B cell (primary cell): ENCODE measurements around the gene MPPE1. TPM values are rescaled to one million over a fixed set of nuclear protein-coding genes. Genes with fewer than 3 reads are reported as not detected.
A peak's percentile ranks its signal among the peaks of the same experiment; 100 is the strongest.

ENCODE experiments used
- ATAC-seq: fragments of 200-7000 bp; cut with Tn5 transposase; one replicate; pipeline ENCODE4 v1.10.0; 2021; ENCODE audit warnings: low read depth, mild to moderate bottlenecking, moderate number of reproducible peaks, moderate library complexity
- CTCF ChIA-PET: fragments of 350-600 bp; sonication (Branson Sonifier 250); formaldehyde crosslinking; loops from one replicate; lab custom pipeline; 2021; ENCODE audit warnings: antibody characterized with exemption, inconsistent platforms; lab: Charles Lee
- POLR2A ChIA-PET: fragments of 350-600 bp; sonication (Branson Sonifier 250); formaldehyde crosslinking; loops from one replicate; lab custom pipeline; 2021; ENCODE audit warnings: antibody characterized with exemption; lab: Charles Lee
- DNase-seq: peaks from one replicate; pipeline ENCODE4 v3.0.0; 2013
- H2AFZ ChIP-seq: 2 replicates; pipeline ENCODE4 v1.6.1; 2012; ENCODE audit warnings: mild to moderate bottlenecking, low read depth, low read length; ENCODE audit not compliant: insufficient read depth, poor library complexity, severe bottlenecking
- H3K27ac ChIP-seq, 2 donors: 1 replicate in 1 of 2; 2 replicates in 1 of 2; pipeline ENCODE4 v1.5.1; 2012 to 2013; ENCODE audit warnings: low read length in 2 of 2, mild to moderate bottlenecking in 2 of 2, moderate library complexity in 1 of 2
- H3K27me3 ChIP-seq, 4 experiments: fragments of 200-600 bp in 1 of 4; sonication (generic) in 1 of 4; replicated peaks in 1 of 4; 1 replicate in 2 of 4; 2 replicates in 2 of 4; pipeline versions ENCODE4 v1.6.1 to v1.7.0; 2013 to 2016; ENCODE audit warnings: low read length in 3 of 4, mild to moderate bottlenecking in 2 of 4, mixed read lengths in 1 of 4, moderate library complexity in 1 of 4; ENCODE audit not compliant: insufficient read depth in 4 of 4, control insufficient read depth in 3 of 4; ENCODE audit errors: control extremely low read depth in 1 of 4
- H3K36me3 ChIP-seq, 2 experiments: replicated peaks in 1 of 2; 1 replicate in 1 of 2; 2 replicates in 1 of 2; pipeline versions ENCODE4 v1.6.1 to v1.7.1; 2013; ENCODE audit warnings: low read length in 1 of 2; ENCODE audit not compliant: insufficient read depth in 2 of 2, control insufficient read depth in 1 of 2; ENCODE audit errors: control extremely low read depth in 1 of 2, extremely low read depth in 1 of 2
- H3K4me1 ChIP-seq, 2 donors: fragments of 200-600 bp in 1 of 2; sonication (generic) in 1 of 2; 1 replicate in 1 of 2; 2 replicates in 1 of 2; pipeline versions ENCODE4 v1.5.1 to v1.6.1; 2013 to 2017; ENCODE audit warnings: low read length in 2 of 2; ENCODE audit not compliant: control insufficient read depth in 2 of 2, insufficient read depth in 2 of 2
- H3K4me2 ChIP-seq: replicated peaks from 2 replicates; pipeline ENCODE3; 2012; ENCODE audit warnings: mild to moderate bottlenecking, low read depth, low read length; ENCODE audit not compliant: poor library complexity, severe bottlenecking
- H3K4me3 ChIP-seq, 5 experiments: fragments of 200-600 bp in 1 of 5; sonication (generic) in 1 of 5; 1 replicate in 3 of 5; 2 replicates in 2 of 5; pipeline versions ENCODE4 v1.5.1 to v1.7.0; 2011 to 2016; ENCODE audit warnings: low read length in 4 of 5, mild to moderate bottlenecking in 4 of 5, low read depth in 2 of 5, control low read depth in 1 of 5, moderate library complexity in 1 of 5; ENCODE audit not compliant: insufficient read depth in 1 of 5; ENCODE audit errors: control extremely low read depth in 1 of 5, extremely low read depth in 1 of 5
- H3K79me2 ChIP-seq: fragments of 200-600 bp; sonication (generic); one replicate; pipeline ENCODE4 v1.6.0; 2016; ENCODE audit warnings: low read length; ENCODE audit not compliant: control insufficient read depth, insufficient read depth
- H3K9ac ChIP-seq: fragments of 200-600 bp; sonication (generic); 2 replicates; pipeline ENCODE4 v1.6.1; 2017; ENCODE audit warnings: mild to moderate bottlenecking, low read length, moderate library complexity
- H3K9me3 ChIP-seq, 3 donors: one replicate each; pipeline versions ENCODE4 v1.6.1 to v1.7.1; 2013; ENCODE audit warnings: low read length in 2 of 3; ENCODE audit not compliant: control insufficient read depth in 2 of 3, insufficient read depth in 1 of 3; ENCODE audit errors: control extremely low read depth in 1 of 3
- H4K20me1 ChIP-seq: 2 replicates; pipeline ENCODE4 v1.6.0; 2012; ENCODE audit warnings: mild to moderate bottlenecking, low read length; ENCODE audit not compliant: insufficient read depth, control insufficient read depth, poor library complexity, severe bottlenecking
- H3K27ac Mint-ChIP-seq: one replicate; pipeline ENCODE4 v1.8.0; 2021; ENCODE audit warnings: mixed read lengths
- H3K27me3 Mint-ChIP-seq: one replicate; pipeline ENCODE4 v1.8.0; 2021; ENCODE audit warnings: mixed read lengths
- H3K4me1 Mint-ChIP-seq: one replicate; pipeline ENCODE4 v1.8.0; 2021; ENCODE audit warnings: mixed read lengths
- H3K4me3 Mint-ChIP-seq: one replicate; pipeline ENCODE4 v1.8.0; 2021; ENCODE audit warnings: mixed read lengths
- H3K9me3 Mint-ChIP-seq: one replicate; pipeline ENCODE4 v1.8.0; 2022; ENCODE audit warnings: mixed read lengths; ENCODE audit not compliant: insufficient read depth
- CTCF ChIP-seq: fragments of 200-600 bp; IDR thresholded peaks from one replicate; pipeline ENCODE4 v1.8.0; 2022; ENCODE audit warnings: antibody characterized with exemption, mild to moderate bottlenecking
- EZH2 ChIP-seq: IDR thresholded peaks from 2 replicates; pipeline ENCODE4 v1.6.1; 2012; ENCODE audit warnings: borderline replicate concordance, low read depth, mild to moderate bottlenecking, moderate library complexity, low read length; ENCODE audit not compliant: insufficient read depth, poor library complexity, severe bottlenecking
- WGBS: methylation state at CpG from one replicate; pipeline ENCODE4 v1.1.5; 2013; ENCODE audit warnings: missing lambda C conversion rate; ENCODE audit not compliant: insufficient coverage; 5-methylcytosine and 5-hydroxymethylcytosine counted together
- intact Hi-C: fragments of 100-400 bp; cut with micrococcal nuclease; formaldehyde crosslinking; loops from one replicate; pipeline ENCODE4 v1.10.0; 2022
- polyA plus RNA-seq: library from polyadenylated mRNA; depleted of rRNA; stranded (reverse); fragments of >200 nt; gene quantifications from 2 replicates; pipeline ENCODE4 v1.2.3, GENCODE V29; 2012
- total RNA-seq, 2 donors: library from RNA; stranded (reverse); fragments of 120-200 nt in 1 of 2; gene quantifications; 1 replicate in 1 of 2; 2 replicates in 1 of 2; pipeline versions ENCODE4 v1.2.3 to v1.2.4, GENCODE V29; 2013 to 2022

Gene MPPE1
- total and polyA plus RNA-seq, 2 donors (not counting 1 experiment from before 2014, with no cell fraction given): 51.1 to 57.5 TPM

GRCh38 chr18:11937874-11938478 lies 29.9 kb upstream of the MPPE1 start:
- H3K27ac Mint-ChIP-seq: no peak overlapping the region
- Histone ChIP-seq H3K9ac (no peak overlapping the region), H3K4me1 (no peaks in the 10 kb centered on the region), H3K4me3 (no peak overlapping the region), H3K9me3 (no peaks in the 10 kb centered on the region), H3K4me2 (no peak overlapping the region), H4K20me1 (no peaks in the 10 kb centered on the region), H3K27ac (no peak overlapping the region), H3K36me3 (no peaks in the 10 kb centered on the region), H2AFZ (no peak overlapping the region), H3K27me3 (no peaks in the 10 kb centered on the region), H3K79me2 (no peaks in the 10 kb centered on the region)
- intact Hi-C loops: loop anchor here (1.0 to 5.0 kb wide), 5 partner anchors 43 to 719 kb away; partner anchors contain the start of genes IMPA2 and SPIRE1
- TF ChIP-seq CTCF: peak; percentile 86
- no peak for TF ChIP-seq EZH2
- peak; percentile 82 for DNase-seq
- POLR2A ChIA-PET: interaction anchor here (1.5 kb wide), 1 partner anchor 112 kb away, joined by 6 read pairs; no protein-coding TSS in a partner anchor
- H3K4me1 Mint-ChIP-seq: no peaks in the 10 kb centered on the region
- H3K9me3 Mint-ChIP-seq: no peaks in the 10 kb centered on the region
- WGBS: no CpG with 5 or more reads among the region's 4 CpGs
- H3K4me3 Mint-ChIP-seq: no peak overlapping the region
- CTCF ChIA-PET: interaction anchor here (0.7 to 11.8 kb wide), 46 partner anchors 10 to 298 kb away, joined by 3 to 390 read pairs (median 5); partner anchors contain the start of gene IMPA2
- peak; percentile 64 for ATAC-seq
- H3K27me3 Mint-ChIP-seq: no peaks in the 10 kb centered on the region

- Histone ChIP-seq H3K27me3 (no peaks in the 10 kb centered on the region), H3K4me2 (no peak overlapping the region), H3K36me3 (no peaks in the 10 kb centered on the region), H3K9me3 (no peaks in the 10 kb centered on the region), H3K4me1 (no peaks in the 10 kb centered on the region), H3K4me3 (no peak overlapping the region), H3K27ac (no peak overlapping the region), H3K9ac (no peak overlapping the region), H3K79me2 (no peaks in the 10 kb centered on the region), H2AFZ (no peak overlapping the region), H4K20me1 (no peaks in the 10 kb centered on the region)
- TF ChIP-seq EZH2: no peak
- TF ChIP-seq CTCF: no peak
- Mint-ChIP-seq H3K4me1 (no peaks in the 10 kb centered on the region), H3K27me3 (peaks cover 4% of the 10 kb centered on the region), H3K9me3 (no peaks in the 10 kb centered on the region), H3K27ac (no peak overlapping the region), H3K4me3 (no peak overlapping the region)
- no peak for ATAC-seq
- ChIA-PET CTCF (interaction anchor here (1.0 to 11.8 kb wide), 4 partner anchors 9 to 109 kb away, joined by 3 to 390 read pairs (median 6); no protein-coding TSS in a partner anchor), POLR2A (no interaction called here)
- intact Hi-C loops: no loop called here
- WGBS: 93% methylated on average over 14 of the region's 14 CpGs
- DNase-seq: no peak
Measured at GRCh38 chr18:11932393-11932792, 24.3 kb upstream of the MPPE1 start.
